ENCODE results near the gene C11orf58. TPM values are rescaled to one million over a fixed set of nuclear protein-coding genes. Genes with fewer than 3 reads are reported as not detected.

The C11orf58 gene
- total and polyA plus RNA-seq, 2 donors (not counting 1 experiment from before 2014, with no cell fraction given), result 28.8 to 125 TPM

DNA sequence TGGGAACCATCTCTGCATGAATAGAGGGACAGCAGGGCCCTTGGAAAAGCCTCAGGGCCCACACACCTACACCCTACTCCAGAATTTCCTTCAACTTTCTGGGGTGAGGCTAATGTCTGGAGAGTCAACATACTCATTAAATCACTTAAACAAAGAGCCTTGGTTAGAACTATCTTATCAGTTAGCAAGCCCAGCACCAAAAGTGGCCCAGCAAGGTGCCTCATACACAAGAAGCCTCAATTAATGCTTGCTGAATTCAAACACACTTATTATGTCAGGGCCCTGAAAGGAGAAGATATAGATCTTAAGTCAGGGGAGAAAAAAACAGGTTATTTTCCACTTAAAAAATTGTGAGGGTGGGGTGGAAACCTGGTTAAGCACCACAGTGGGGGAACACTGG, 61.4 kb downstream of the C11orf58 start:
- Histone ChIP-seq H3K9ac (ENCODE audit: low read length) (no peak overlapping the region), H2AFZ (ENCODE audit: insufficient read depth, low read depth, low read length, poor library complexity, severe bottlenecking) (no peak overlapping the region), H3K4me1 (ENCODE audit: control insufficient read depth in 2 of 2, insufficient read depth in 2 of 2, low read length in 2 of 2) (no peaks in the 10 kb centered on the region), H4K20me1 (ENCODE audit: control insufficient read depth, insufficient read depth, low read length, poor library complexity, severe bottlenecking) (no peaks in the 10 kb centered on the region), H3K27ac (ENCODE audit: low read length in 2 of 2) (no peak overlapping the region), H3K4me3 (ENCODE audit: control extremely low read depth in 1 of 5, extremely low read depth in 1 of 5, insufficient read depth in 1 of 5, low read depth in 2 of 5, low read length in 4 of 5) (no peak overlapping the region), H3K9me3 (ENCODE audit: control extremely low read depth in 1 of 3, control insufficient read depth in 2 of 3, insufficient read depth in 1 of 3, low read length in 2 of 3) (no peaks in the 10 kb centered on the region), H3K36me3 (replicated peaks in 1 of 2; ENCODE audit: control extremely low read depth in 1 of 2, control insufficient read depth in 1 of 2, extremely low read depth in 1 of 2, insufficient read depth in 2 of 2, low read length in 1 of 2) (no peaks in the 10 kb centered on the region), H3K27me3 (replicated peaks in 1 of 4; ENCODE audit: control extremely low read depth in 1 of 4, control insufficient read depth in 3 of 4, insufficient read depth in 4 of 4, low read length in 3 of 4) (no peaks in the 10 kb centered on the region), H3K79me2 (ENCODE audit: control insufficient read depth, insufficient read depth, low read length) (no peaks in the 10 kb centered on the region), H3K4me2 (replicated peaks; ENCODE audit: low read depth, low read length, poor library complexity, severe bottlenecking) (no peak overlapping the region)
- POLR2A ChIA-PET, result no interaction called here
- no peaks in the 10 kb centered on the region for H3K4me1 Mint-ChIP-seq
- CTCF ChIA-PET, result no interaction called here
- no peak for ATAC-seq (ENCODE audit: low read depth)
- no peak overlapping the region for H3K27ac Mint-ChIP-seq
- DNase-seq, result no peak
- intact Hi-C loops (cut with micrococcal nuclease), result no loop called here
- H3K9me3 Mint-ChIP-seq (ENCODE audit: insufficient read depth), result no peaks in the 10 kb centered on the region
- H3K27me3 Mint-ChIP-seq, result no peaks in the 10 kb centered on the region
- no peak for TF ChIP-seq EZH2 (IDR thresholded peaks at IDR 0.05; ENCODE audit: borderline replicate concordance, insufficient read depth, low read depth, low read length, poor library complexity, severe bottlenecking)
- TF ChIP-seq, protein P1, sequence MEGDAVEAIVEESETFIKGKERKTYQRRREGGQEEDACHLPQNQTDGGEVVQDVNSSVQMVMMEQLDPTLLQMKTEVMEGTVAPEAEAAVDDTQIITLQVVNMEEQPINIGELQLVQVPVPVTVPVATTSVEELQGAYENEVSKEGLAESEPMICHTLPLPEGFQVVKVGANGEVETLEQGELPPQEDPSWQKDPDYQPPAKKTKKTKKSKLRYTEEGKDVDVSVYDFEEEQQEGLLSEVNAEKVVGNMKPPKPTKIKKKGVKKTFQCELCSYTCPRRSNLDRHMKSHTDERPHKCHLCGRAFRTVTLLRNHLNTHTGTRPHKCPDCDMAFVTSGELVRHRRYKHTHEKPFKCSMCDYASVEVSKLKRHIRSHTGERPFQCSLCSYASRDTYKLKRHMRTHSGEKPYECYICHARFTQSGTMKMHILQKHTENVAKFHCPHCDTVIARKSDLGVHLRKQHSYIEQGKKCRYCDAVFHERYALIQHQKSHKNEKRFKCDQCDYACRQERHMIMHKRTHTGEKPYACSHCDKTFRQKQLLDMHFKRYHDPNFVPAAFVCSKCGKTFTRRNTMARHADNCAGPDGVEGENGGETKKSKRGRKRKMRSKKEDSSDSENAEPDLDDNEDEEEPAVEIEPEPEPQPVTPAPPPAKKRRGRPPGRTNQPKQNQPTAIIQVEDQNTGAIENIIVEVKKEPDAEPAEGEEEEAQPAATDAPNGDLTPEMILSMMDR (IDR thresholded peaks at IDR 0.05), result no peak
- no peak overlapping the region for H3K4me3 Mint-ChIP-seq

DNA sequence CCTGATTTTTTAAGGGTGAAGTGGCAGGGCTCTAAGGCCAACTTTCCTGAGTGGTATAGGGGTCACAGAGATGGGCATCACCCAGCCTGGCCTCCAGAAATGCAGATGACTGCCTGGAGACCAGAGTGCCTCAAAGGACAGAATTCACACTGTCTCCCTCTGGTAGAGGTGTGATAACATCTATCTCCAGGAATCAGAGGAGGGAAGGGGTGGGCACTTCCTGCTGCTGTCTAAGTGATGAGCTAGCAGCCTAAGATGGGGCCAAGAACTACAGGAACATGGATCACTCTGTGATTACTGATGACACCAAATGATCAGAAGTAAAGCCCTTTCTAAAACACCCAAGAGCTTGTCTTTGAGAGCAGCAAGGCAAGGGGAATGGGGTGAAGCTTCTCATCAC, 61.9 kb downstream of the C11orf58 start:
- H3K4me3 ChIP-seq (ENCODE audit: control extremely low read depth in 1 of 5, extremely low read depth in 1 of 5, insufficient read depth in 1 of 5, low read depth in 2 of 5, low read length in 4 of 5), result no peak overlapping the region
- ATAC-seq (ENCODE audit: low read depth) (no peak), DNase-seq (no peak)
- CTCF ChIA-PET, result interaction anchor here (1.7 kb wide), 1 partner anchor 13 kb away, joined by 8 read pairs; no protein-coding TSS in a partner anchor
- H3K4me2 ChIP-seq (replicated peaks; ENCODE audit: low read depth, low read length, poor library complexity, severe bottlenecking), result no peak overlapping the region
- no peaks in the 10 kb centered on the region for H4K20me1 ChIP-seq (ENCODE audit: control insufficient read depth, insufficient read depth, low read length, poor library complexity, severe bottlenecking)
- H3K27ac ChIP-seq (ENCODE audit: low read length in 2 of 2), result no peak overlapping the region
- no peaks in the 10 kb centered on the region for H3K9me3 ChIP-seq (ENCODE audit: control extremely low read depth in 1 of 3, control insufficient read depth in 2 of 3, insufficient read depth in 1 of 3, low read length in 2 of 3)
- Mint-ChIP-seq H3K27me3 (no peaks in the 10 kb centered on the region), H3K27ac (no peak overlapping the region), H3K9me3 (ENCODE audit: insufficient read depth) (no peaks in the 10 kb centered on the region), H3K4me1 (no peaks in the 10 kb centered on the region), H3K4me3 (no peak overlapping the region)
- H2AFZ ChIP-seq (ENCODE audit: insufficient read depth, low read depth, low read length, poor library complexity, severe bottlenecking), result no peak overlapping the region
- no peaks in the 10 kb centered on the region for H3K4me1 ChIP-seq (ENCODE audit: control insufficient read depth in 2 of 2, insufficient read depth in 2 of 2, low read length in 2 of 2)
- H3K9ac ChIP-seq (ENCODE audit: low read length), result no peak overlapping the region
- no peak for TF ChIP-seq EZH2 (IDR thresholded peaks at IDR 0.05; ENCODE audit: borderline replicate concordance, insufficient read depth, low read depth, low read length, poor library complexity, severe bottlenecking)
- TF ChIP-seq, protein P1 (IDR thresholded peaks at IDR 0.05), result no peak
- POLR2A ChIA-PET, result no interaction called here
- no peaks in the 10 kb centered on the region for H3K27me3 ChIP-seq (replicated peaks in 1 of 4; ENCODE audit: control extremely low read depth in 1 of 4, control insufficient read depth in 3 of 4, insufficient read depth in 4 of 4, low read length in 3 of 4)
- H3K79me2 ChIP-seq (ENCODE audit: control insufficient read depth, insufficient read depth, low read length), result no peaks in the 10 kb centered on the region
- intact Hi-C loops (cut with micrococcal nuclease), result no loop called here
- H3K36me3 ChIP-seq (replicated peaks in 1 of 2; ENCODE audit: control extremely low read depth in 1 of 2, control insufficient read depth in 1 of 2, extremely low read depth in 1 of 2, insufficient read depth in 2 of 2, low read length in 1 of 2), result no peaks in the 10 kb centered on the region
